BLaER1 treated with 17β-estradiol and CSF1 and Interleukin-3, amounts not matched to agents 10 nM and 100 nM (cell line): Measurements from ENCODE around the gene HIP1R.

Source experiments
- H3K27ac ChIP-seq, 11 experiments: shearing (Covaris generic); formaldehyde crosslinking; 2 replicates each; pipeline ENCODE4 v1.8.1; 2022
- H3K27me3 ChIP-seq, 11 experiments: shearing (Covaris generic); formaldehyde crosslinking; 2 replicates each; pipeline ENCODE4 v1.8.1; 2022
- H3K36me3 ChIP-seq, 11 experiments: shearing (Covaris generic); formaldehyde crosslinking; 2 replicates each; pipeline ENCODE4 v1.8.1; 2022
- H3K4me1 ChIP-seq, 10 experiments: shearing (Covaris generic); formaldehyde crosslinking; 2 replicates each; pipeline ENCODE4 v1.8.1; 2022
- H3K4me2 ChIP-seq, 11 experiments: shearing (Covaris generic); formaldehyde crosslinking; 2 replicates each; pipeline ENCODE4 v1.8.1; 2022
- H3K4me3 ChIP-seq, 10 experiments: shearing (Covaris generic); formaldehyde crosslinking; 2 replicates each; pipeline ENCODE4 v1.8.1; 2022
- H3K9ac ChIP-seq, 11 experiments: shearing (Covaris generic); formaldehyde crosslinking; 2 replicates each; pipeline ENCODE4 v1.8.1; 2022
- H3K9me3 ChIP-seq, 11 experiments: shearing (Covaris generic); formaldehyde crosslinking; replicated peaks in 1 of 11; 2 replicates each; pipeline ENCODE4 v1.8.1; 2022
- H4K20me1 ChIP-seq, 11 experiments: shearing (Covaris generic); formaldehyde crosslinking; 2 replicates each; pipeline ENCODE4 v1.8.1; 2022
- Cebpa-rat ChIP-seq, 11 experiments: shearing (Covaris generic); IDR thresholded peaks; 2 replicates each; pipeline ENCODE4 v1.8.1; 2022

The HIP1R gene

DNA sequence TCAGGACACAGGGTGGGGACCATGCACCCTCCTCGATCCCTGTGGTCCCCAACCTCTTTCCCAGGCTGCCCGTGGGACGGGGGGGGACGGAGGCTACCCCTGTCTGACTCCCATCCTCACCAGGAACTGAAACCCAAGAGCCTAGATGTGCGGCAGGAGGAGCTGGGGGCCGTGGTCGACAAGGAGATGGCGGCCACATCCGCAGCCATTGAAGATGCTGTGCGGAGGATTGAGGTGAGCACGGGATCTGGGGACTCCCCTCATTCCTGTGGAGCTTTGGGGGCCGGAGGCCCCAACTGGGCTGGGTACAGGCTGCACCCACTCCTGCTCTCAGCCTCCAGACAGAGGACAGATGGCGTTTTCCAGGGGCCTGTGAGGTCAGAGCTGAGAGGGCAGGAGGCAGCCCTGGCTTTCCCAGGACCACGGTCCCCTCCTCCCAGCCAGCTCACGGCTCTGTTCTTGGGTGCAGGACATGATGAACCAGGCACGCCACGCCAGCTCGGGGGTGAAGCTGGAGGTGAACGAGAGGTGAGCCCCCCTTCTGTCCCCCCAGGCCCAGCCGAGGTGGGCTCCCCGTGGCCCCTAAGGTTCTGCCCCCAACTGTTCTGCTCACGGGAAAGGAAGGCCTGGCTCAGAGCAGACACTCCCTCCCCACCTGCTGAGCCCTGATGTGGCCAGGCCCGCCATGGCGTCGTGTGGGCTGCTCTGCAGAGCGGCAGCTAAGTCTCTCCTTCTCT, 24.2 kb downstream of the HIP1R start:
- peaks cover 0 to 22% (median 0%) of the 10 kb centered on the region in 11 experiments; a peak in 3 of 22 replicates for H3K27me3 ChIP-seq
- peaks cover 31 to 76% (median 63%) of the 10 kb centered on the region in 10 experiments for H3K4me1 ChIP-seq
- no peak overlapping the region for H3K27ac ChIP-seq
- H3K4me3 ChIP-seq = no peak overlapping the region
- H4K20me1 ChIP-seq = peaks cover 2 to 73% (median 59%) of the 10 kb centered on the region in 11 experiments; a peak in 21 of 22 replicates
- H3K4me2 ChIP-seq = peak overlapping the region in 3 of 11 experiments; percentile 21 to 82 (median 70); a peak in 4 of 22 replicates
- TF ChIP-seq Cebpa-rat (IDR thresholded peaks at IDR 0.05) = no peak
- peak overlapping the region in 2 of 11 experiments; percentile 33 to 35; a peak in 2 of 22 replicates for H3K9ac ChIP-seq
- no peaks in the 10 kb centered on the region for H3K9me3 ChIP-seq
- H3K36me3 ChIP-seq = peaks cover 4 to 59% (median 4%) of the 10 kb centered on the region in 11 experiments; a peak in 20 of 22 replicates

DNA sequence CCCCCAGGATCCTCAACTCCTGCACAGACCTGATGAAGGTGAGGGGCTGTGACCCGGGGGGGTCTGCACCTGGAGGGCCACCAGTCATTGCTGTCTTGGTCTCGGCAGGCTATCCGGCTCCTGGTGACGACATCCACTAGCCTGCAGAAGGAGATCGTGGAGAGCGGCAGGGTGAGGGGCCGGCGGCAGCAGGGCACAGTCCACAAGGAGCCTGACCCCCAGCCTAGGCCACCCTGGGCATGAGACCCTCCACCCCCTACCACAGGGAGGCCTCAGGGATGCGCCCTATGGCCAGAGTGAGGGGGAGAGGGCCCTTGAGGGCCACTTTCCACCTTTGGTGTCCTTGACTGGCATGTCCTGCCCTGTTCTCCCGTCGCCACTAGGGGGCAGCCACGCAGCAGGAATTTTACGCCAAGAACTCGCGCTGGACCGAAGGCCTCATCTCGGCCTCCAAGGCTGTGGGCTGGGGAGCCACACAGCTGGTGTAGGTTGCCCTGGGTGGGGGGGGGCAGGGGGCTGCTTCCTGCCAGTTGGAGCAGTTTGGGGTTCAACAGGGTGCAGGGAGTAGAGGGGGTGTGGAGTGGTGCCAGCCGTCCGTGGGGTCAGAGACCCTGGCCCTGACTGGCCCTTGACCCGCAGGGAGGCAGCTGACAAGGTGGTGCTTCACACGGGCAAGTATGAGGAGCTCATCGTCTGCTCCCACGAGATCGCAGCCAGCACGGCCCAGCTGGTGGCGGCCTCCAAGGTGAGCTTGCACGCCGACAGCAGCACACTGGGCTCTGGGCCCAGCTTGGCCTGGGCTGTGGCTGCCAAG, 25.0 kb downstream of the HIP1R start:
- Histone ChIP-seq H3K36me3 (peaks cover 8 to 59% (median 12%) of the 10 kb centered on the region in 11 experiments; a peak in 20 of 22 replicates), H4K20me1 (peaks cover 9 to 73% (median 61%) of the 10 kb centered on the region in 11 experiments; a peak in 21 of 22 replicates), H3K27me3 (peaks cover 0 to 14% (median 0%) of the 10 kb centered on the region in 11 experiments; a peak in 2 of 22 replicates), H3K4me3 (no peak overlapping the region), H3K4me2 (peak overlapping the region; percentile 55 to 92 (median 78); a peak in 21 of 22 replicates), H3K4me1 (peaks cover 31 to 76% (median 63%) of the 10 kb centered on the region in 10 experiments), H3K27ac (0 out of 22 replicates have a peak overlapping the region, but pooled peaks of 2 of the 11 experiments have one; percentile 15 to 39), H3K9ac (peak overlapping the region in 3 of 11 experiments; percentile 13 to 47 (median 35); a peak in 4 of 22 replicates), H3K9me3 (no peaks in the 10 kb centered on the region)
- TF ChIP-seq Cebpa-rat (IDR thresholded peaks at IDR 0.05) = no peak

DNA sequence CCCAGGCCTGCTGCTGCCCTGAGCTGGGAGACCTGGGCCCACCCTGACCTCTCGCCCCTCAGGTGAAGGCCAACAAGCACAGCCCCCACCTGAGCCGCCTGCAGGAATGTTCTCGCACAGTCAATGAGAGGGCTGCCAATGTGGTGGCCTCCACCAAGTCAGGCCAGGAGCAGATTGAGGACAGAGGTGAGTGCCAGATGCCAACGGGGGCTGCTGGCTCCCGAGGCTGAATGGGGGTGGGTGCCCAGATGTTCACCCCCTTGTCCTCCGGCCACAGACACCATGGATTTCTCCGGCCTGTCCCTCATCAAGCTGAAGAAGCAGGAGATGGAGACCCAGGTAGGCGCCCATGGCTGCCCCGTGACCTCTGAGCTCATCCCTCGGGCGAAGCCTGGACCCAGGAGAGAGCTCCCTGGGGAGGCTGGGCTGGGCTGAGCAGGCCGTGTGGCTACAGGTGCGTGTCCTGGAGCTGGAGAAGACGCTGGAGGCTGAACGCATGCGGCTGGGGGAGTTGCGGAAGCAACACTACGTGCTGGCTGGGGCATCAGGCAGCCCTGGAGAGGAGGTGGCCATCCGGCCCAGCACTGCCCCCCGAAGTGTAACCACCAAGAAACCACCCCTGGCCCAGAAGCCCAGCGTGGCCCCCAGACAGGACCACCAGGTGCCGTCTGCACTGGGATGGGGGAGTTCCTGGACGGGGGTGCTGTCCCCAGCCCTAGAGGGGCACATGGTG, 25.8 kb downstream of the HIP1R start:
- peak overlapping the region; percentile 55 to 92 (median 78) for H3K4me2 ChIP-seq
- no peak for TF ChIP-seq Cebpa-rat (IDR thresholded peaks at IDR 0.05)

DNA sequence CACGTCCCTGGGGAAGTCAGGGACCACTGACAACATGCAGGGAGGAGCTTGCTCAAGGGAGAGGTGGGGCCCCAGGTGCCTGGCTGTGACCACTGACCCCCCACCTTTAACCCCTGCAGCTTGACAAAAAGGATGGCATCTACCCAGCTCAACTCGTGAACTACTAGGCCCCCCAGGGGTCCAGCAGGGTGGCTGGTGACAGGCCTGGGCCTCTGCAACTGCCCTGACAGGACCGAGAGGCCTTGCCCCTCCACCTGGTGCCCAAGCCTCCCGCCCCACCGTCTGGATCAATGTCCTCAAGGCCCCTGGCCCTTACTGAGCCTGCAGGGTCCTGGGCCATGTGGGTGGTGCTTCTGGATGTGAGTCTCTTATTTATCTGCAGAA, 26.3 kb downstream of the HIP1R start:
- Histone ChIP-seq H4K20me1 (peaks cover 23 to 73% (median 62%) of the 10 kb centered on the region in 11 experiments; a peak in 21 of 22 replicates), H3K9me3 (no peaks in the 10 kb centered on the region), H3K27ac (peak overlapping the region in 2 of 11 experiments; percentile 9 to 39; a peak in 2 of 22 replicates)

More for the DNA sequence above, 25.8 kb downstream of the HIP1R start:
- Histone ChIP-seq H3K9me3 (no peaks in the 10 kb centered on the region), H3K27me3 (peaks cover 0 to 12% (median 0%) of the 10 kb centered on the region in 11 experiments; a peak in 2 of 22 replicates), H3K9ac (peak overlapping the region in 6 of 11 experiments; percentile 8 to 62 (median 42); a peak in 9 of 22 replicates), H3K27ac (peak overlapping the region in 3 of 11 experiments; percentile 9 to 39 (median 15); a peak in 1 of 22 replicates), H3K4me1 (peaks cover 36 to 76% (median 63%) of the 10 kb centered on the region in 10 experiments), H4K20me1 (peaks cover 17 to 73% (median 62%) of the 10 kb centered on the region in 11 experiments; a peak in 21 of 22 replicates), H3K36me3 (peaks cover 13 to 64% (median 19%) of the 10 kb centered on the region in 11 experiments; a peak in 21 of 22 replicates), H3K4me3 (no peak overlapping the region)

DNA sequence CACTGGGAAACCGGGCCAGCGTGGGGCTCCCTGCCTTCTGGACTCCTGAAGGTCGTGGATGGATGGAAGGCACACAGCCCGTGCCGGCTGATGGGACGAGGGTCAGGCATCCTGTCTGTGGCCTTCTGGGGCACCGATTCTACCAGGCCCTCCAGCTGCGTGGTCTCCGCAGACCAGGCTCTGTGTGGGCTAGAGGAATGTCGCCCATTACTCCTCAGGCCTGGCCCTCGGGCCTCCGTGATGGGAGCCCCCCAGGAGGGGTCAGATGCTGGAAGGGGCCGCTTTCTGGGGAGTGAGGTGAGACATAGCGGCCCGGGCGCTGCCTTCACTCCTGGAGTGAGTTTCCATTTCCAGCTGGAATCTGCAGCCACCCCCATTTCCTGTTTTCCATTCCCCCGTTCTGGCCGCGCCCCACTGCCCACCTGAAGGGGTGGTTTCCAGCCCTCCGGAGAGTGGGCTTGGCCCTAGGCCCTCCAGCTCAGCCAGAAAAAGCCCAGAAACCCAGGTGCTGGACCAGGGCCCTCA, 26.9 kb downstream of the HIP1R start:
- peak overlapping the region in 10 of 11 experiments; percentile 0 to 62 (median 24); a peak in 8 of 22 replicates for H3K9ac ChIP-seq
- H3K4me3 ChIP-seq = no peak overlapping the region; a peak in 1 of 20 replicates
- H3K4me2 ChIP-seq = peak overlapping the region; percentile 55 to 92 (median 78)
- peaks cover 43 to 81% (median 68%) of the 10 kb centered on the region in 10 experiments for H3K4me1 ChIP-seq
- H3K27me3 ChIP-seq = peaks cover 0 to 12% (median 0%) of the 10 kb centered on the region in 11 experiments; a peak in 1 of 22 replicates
- H3K36me3 ChIP-seq = peaks cover 23 to 65% (median 30%) of the 10 kb centered on the region in 11 experiments
- TF ChIP-seq Cebpa-rat (IDR thresholded peaks at IDR 0.05) = no peak
- peaks cover 26 to 79% (median 65%) of the 10 kb centered on the region in 11 experiments; a peak in 21 of 22 replicates for H4K20me1 ChIP-seq
- H3K9me3 ChIP-seq = no peaks in the 10 kb centered on the region
- H3K27ac ChIP-seq = peak overlapping the region in 5 of 11 experiments; percentile 22 to 55 (median 39); a peak in 9 of 22 replicates

More for the DNA sequence above, 26.3 kb downstream of the HIP1R start:
- Histone ChIP-seq H3K4me2 (peak overlapping the region; percentile 55 to 92 (median 78)), H3K4me3 (no peak overlapping the region; a peak in 1 of 20 replicates), H3K9ac (peak overlapping the region in 8 of 11 experiments; percentile 0 to 62 (median 35); a peak in 7 of 22 replicates), H3K36me3 (peaks cover 19 to 64% (median 25%) of the 10 kb centered on the region in 11 experiments), H3K4me1 (peaks cover 37 to 76% (median 63%) of the 10 kb centered on the region in 10 experiments), H3K27me3 (peaks cover 0 to 12% (median 0%) of the 10 kb centered on the region in 11 experiments; a peak in 1 of 22 replicates)
- no peak for TF ChIP-seq Cebpa-rat (IDR thresholded peaks at IDR 0.05)

DNA sequence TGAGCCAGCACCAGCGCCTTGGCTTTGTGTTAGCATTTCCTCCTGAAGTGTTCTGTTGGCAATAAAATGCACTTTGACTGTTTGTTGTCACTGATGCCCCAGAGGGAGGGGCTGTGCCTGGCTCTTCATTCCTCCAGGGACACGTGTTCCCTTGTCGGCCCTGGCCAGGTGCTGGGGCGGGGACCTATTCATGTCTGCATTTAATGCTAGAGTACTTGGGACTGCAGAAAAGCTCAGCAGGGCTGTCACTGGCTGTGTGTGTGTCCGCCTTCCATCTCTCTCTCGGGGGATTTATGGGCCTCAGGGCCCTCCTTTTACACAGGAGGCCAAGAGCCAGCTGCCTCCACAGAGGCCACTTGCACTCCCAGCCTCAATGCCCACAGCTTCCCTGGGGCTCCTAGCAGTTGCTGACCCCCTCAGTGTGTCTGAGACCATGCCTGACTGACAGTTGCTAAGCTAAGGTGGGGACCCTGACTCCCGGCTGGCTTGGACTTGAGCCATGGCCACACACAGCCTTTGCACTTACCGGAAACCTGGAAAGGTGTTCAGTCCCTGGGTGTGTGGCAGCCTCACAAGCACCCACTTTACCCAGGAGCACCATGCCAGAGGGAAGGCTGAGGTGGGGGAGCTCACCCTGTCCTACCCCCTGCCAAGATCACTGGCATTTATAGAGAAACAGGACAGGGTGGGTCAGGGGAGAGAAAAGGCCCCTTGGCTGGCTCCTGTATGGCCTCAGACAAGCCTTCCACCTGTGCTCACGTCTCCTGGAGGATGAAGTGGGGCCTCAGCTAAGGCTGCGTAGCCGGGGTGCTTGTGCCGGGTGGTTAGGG, 27.8 kb downstream of the HIP1R start:
- Histone ChIP-seq H3K27ac (peak overlapping the region in 2 of 11 experiments; percentile 35 to 52; a peak in 4 of 22 replicates), H3K27me3 (peaks cover 0 to 12% (median 0%) of the 10 kb centered on the region in 11 experiments; a peak in 1 of 22 replicates), H3K4me1 (peaks cover 52 to 90% (median 77%) of the 10 kb centered on the region in 10 experiments), H3K9ac (peak overlapping the region in 5 of 11 experiments; percentile 15 to 61 (median 54); a peak in 9 of 22 replicates), H3K9me3 (no peaks in the 10 kb centered on the region), H3K36me3 (peaks cover 25 to 59% (median 29%) of the 10 kb centered on the region in 11 experiments), H4K20me1 (peaks cover 34 to 88% (median 70%) of the 10 kb centered on the region in 11 experiments; a peak in 21 of 22 replicates), H3K4me2 (peak overlapping the region; percentile 13 to 92 (median 70); a peak in 19 of 22 replicates), H3K4me3 (peak overlapping the region in 1 of 10 experiments; percentile 0; a peak in 1 of 20 replicates)
- TF ChIP-seq Cebpa-rat (IDR thresholded peaks at IDR 0.05) = no peak
